PC-3 (cell line): ENCODE results near the gene C3orf33. TPM values are rescaled to one million over a fixed set of nuclear protein-coding genes. Genes with fewer than 3 reads are reported as not detected.

Experiments
- ATAC-seq: fragments of 200-7000 bp; cut with Tn5 transposase; 2 replicates; pipeline ENCODE4 v1.9.1; 2020; ENCODE audit warnings: mild to moderate bottlenecking, moderate library complexity
- BruUV-seq: library from RNA; stranded (reverse); fragments of 400-500 nt; replicated peaks from 2 replicates; lab custom pipeline; 2021; lab: Mats Ljungman, UMichigan
- CTCF ChIA-PET: fragments of 300-600 bp; sonication (Branson Sonifier 250); formaldehyde crosslinking; loops from one replicate; lab custom pipeline; 2022; ENCODE audit warnings: antibody characterized with exemption; lab: Charles Lee
- POLR2A ChIA-PET: fragments of 300-600 bp; sonication (Branson Sonifier 250); formaldehyde crosslinking; loops from one replicate; lab custom pipeline; 2022; ENCODE audit warnings: antibody characterized with exemption; ENCODE audit not compliant: unreplicated experiment; lab: Charles Lee
- DNase-seq: peaks from one replicate; pipeline ENCODE4 v3.0.0-alpha.2; 2015
- H2AFZ ChIP-seq: fragments of 300-600 bp; sonication (generic); 2 replicates; pipeline ENCODE4 v1.6.0; 2016; ENCODE audit warnings: antibody characterized with exemption, low read length
- H3F3A ChIP-seq: fragments of 300-600 bp; sonication (generic); one replicate; pipeline ENCODE4 v1.6.0; 2017; ENCODE audit warnings: antibody characterized with exemption, low read length, control low read depth, mild to moderate bottlenecking; ENCODE audit not compliant: unreplicated experiment
- H3K27ac ChIP-seq: fragments of 300-600 bp; sonication (generic); 2 replicates; pipeline ENCODE4 v1.5.1; 2016; ENCODE audit warnings: mild to moderate bottlenecking, low read length
- H3K27me3 ChIP-seq: fragments of 300-600 bp; sonication (generic); 2 replicates; pipeline ENCODE4 v1.6.1; 2016; ENCODE audit warnings: low read length, mixed read lengths
- H3K36me3 ChIP-seq: fragments of 300-600 bp; sonication (generic); 2 replicates; pipeline ENCODE4 v1.6.1; 2016; ENCODE audit warnings: low read depth, mixed run types, low read length, mixed read lengths
- H3K4me1 ChIP-seq: fragments of 300-600 bp; sonication (generic); 2 replicates; pipeline ENCODE4 v1.5.1; 2016; ENCODE audit warnings: low read length; ENCODE audit not compliant: insufficient read depth
- H3K4me2 ChIP-seq: fragments of 300-600 bp; sonication (generic); 2 replicates; pipeline ENCODE4 v1.6.0; 2016; ENCODE audit warnings: low read length
- H3K4me3 ChIP-seq: fragments of 300-600 bp; sonication (generic); 2 replicates; pipeline ENCODE4 v1.5.1; 2016; ENCODE audit warnings: mild to moderate bottlenecking, low read length, mixed read lengths
- H3K79me2 ChIP-seq: fragments of 300-600 bp; sonication (generic); 2 replicates; pipeline ENCODE4 v1.6.1; 2017; ENCODE audit warnings: low read length, mixed read lengths
- H3K9ac ChIP-seq: fragments of 300-600 bp; sonication (generic); 2 replicates; pipeline ENCODE4 v1.6.0; 2016; ENCODE audit warnings: mild to moderate bottlenecking, low read length
- H3K9me2 ChIP-seq: fragments of 300-600 bp; sonication (generic); replicated peaks from 2 replicates; pipeline ENCODE4 v1.6.1; 2016; ENCODE audit warnings: mixed run types, low read length, mixed read lengths
- H3K9me3 ChIP-seq: fragments of 300-600 bp; sonication (generic); 2 replicates; pipeline ENCODE4 v1.6.1; 2016; ENCODE audit warnings: low read length, mixed read lengths
- H4K20me1 ChIP-seq: fragments of 300-600 bp; sonication (generic); 2 replicates; pipeline ENCODE4 v1.6.1; 2016; ENCODE audit warnings: low read length, mixed read lengths
- CTCF ChIP-seq: fragments of 300-600 bp; sonication (generic); conservative IDR thresholded peaks from 2 replicates; pipeline ENCODE4 v1.5.1; 2017; ENCODE audit warnings: antibody characterized with exemption, low read depth, mild to moderate bottlenecking, low read length
- EZH2 ChIP-seq: fragments of 300-600 bp; sonication (generic); IDR thresholded peaks from one replicate; pipeline ENCODE4 v1.6.1; 2017; ENCODE audit warnings: antibody characterized with exemption, mild to moderate bottlenecking, low read length; ENCODE audit not compliant: unreplicated experiment
- EZH2phosphoT487 ChIP-seq: fragments of 300-600 bp; sonication (generic); IDR thresholded peaks from 2 replicates; pipeline ENCODE4 v1.6.1; 2018; ENCODE audit warnings: mild to moderate bottlenecking, antibody characterized with exemption, low read length, borderline replicate concordance
- intact Hi-C: fragments of 100-400 bp; cut with micrococcal nuclease; formaldehyde crosslinking; loops from 2 replicates; pipeline ENCODE4 v1.9.0; 2023
- total RNA-seq: library from RNA; depleted of rRNA; stranded (reverse); fragments of >200 nt; gene quantifications from 2 replicates; pipeline ENCODE4 v1.2.3, GENCODE V29; 2014

The C3orf33 gene
- total RNA-seq, 1 experiment from 2014 or later: 3.5 TPM

- Histone ChIP-seq H3K9me2 (no peaks in the 10 kb centered on the region), H3K36me3 (no peaks in the 10 kb centered on the region), H3K9ac (no peak overlapping the region), H3K4me3 (no peak overlapping the region), H3F3A (no peaks in the 10 kb centered on the region), H3K27me3 (no peaks in the 10 kb centered on the region), H2AFZ (no peak overlapping the region), H4K20me1 (no peaks in the 10 kb centered on the region), H3K27ac (no peak overlapping the region), H3K9me3 (no peaks in the 10 kb centered on the region), H3K4me1 (peaks cover 4% of the 10 kb centered on the region; the same call in 1 of the 2 replicates), H3K79me2 (0 out of 2 replicates have a peak, but pooled peaks cover 7% of the 10 kb centered on the region), H3K4me2 (no peak overlapping the region)
- peak; percentile 35; the same call in 1 of the 2 replicates for TF ChIP-seq CTCF
- TF ChIP-seq EZH2: no peak
- POLR2A ChIA-PET: no interaction called here
- no peak for DNase-seq
- BruUV-seq: no TSS peak
- intact Hi-C loops: no loop called here
- no peak for ATAC-seq
- CTCF ChIA-PET: interaction anchor here (0.5 to 0.6 kb wide), 2 partner anchors 37 to 357 kb away, joined by 3 to 4 read pairs; no protein-coding TSS in a partner anchor
Measured at GRCh38 chr3:155739154-155739553, 66.9 kb downstream of the C3orf33 start.

GRCh38 chr3:155738580-155739076, 67.5 kb downstream of the C3orf33 start:
- TF ChIP-seq EZH2: no peak
- no peak for TF ChIP-seq EZH2phosphoT487
- no peak for TF ChIP-seq CTCF
- H3K27me3 ChIP-seq: no peaks in the 10 kb centered on the region
- DNase-seq (no peak), ATAC-seq (no peak)
- CTCF ChIA-PET: interaction anchor here (0.5 to 0.6 kb wide), 2 partner anchors 37 to 356 kb away, joined by 3 to 4 read pairs; no protein-coding TSS in a partner anchor
- no peaks in the 10 kb centered on the region for H3K9me2 ChIP-seq
- no peaks in the 10 kb centered on the region for H3K36me3 ChIP-seq
- POLR2A ChIA-PET: no interaction called here
- H3F3A ChIP-seq: no peaks in the 10 kb centered on the region
- no peak overlapping the region for H3K9ac ChIP-seq
- H2AFZ ChIP-seq: no peak overlapping the region
- no peaks in the 10 kb centered on the region for H4K20me1 ChIP-seq
- no peak overlapping the region for H3K27ac ChIP-seq
- intact Hi-C loops: no loop called here
- no peak overlapping the region for H3K4me3 ChIP-seq
- BruUV-seq: no TSS peak
- peaks cover 4% of the 10 kb centered on the region; the same call in 1 of the 2 replicates for H3K4me1 ChIP-seq
- 0 out of 2 replicates have a peak, but pooled peaks cover 3% of the 10 kb centered on the region for H3K79me2 ChIP-seq
- H3K9me3 ChIP-seq: no peaks in the 10 kb centered on the region
- no peak overlapping the region for H3K4me2 ChIP-seq

- ATAC-seq: peak; percentile 69
- no peaks in the 10 kb centered on the region for H3K36me3 ChIP-seq
- H3F3A ChIP-seq: no peaks in the 10 kb centered on the region
- H3K9me2 ChIP-seq: no peaks in the 10 kb centered on the region
- POLR2A ChIA-PET: no interaction called here
- intact Hi-C loops: no loop called here
- peak overlapping the region; percentile 29; the same call in 1 of the 2 replicates for H3K4me2 ChIP-seq
- TF ChIP-seq CTCF: no peak
- TF ChIP-seq EZH2phosphoT487: no peak
- no peak for TF ChIP-seq EZH2
- no peak overlapping the region for H3K9ac ChIP-seq
- H3K9me3 ChIP-seq: no peaks in the 10 kb centered on the region
- CTCF ChIA-PET: no interaction called here
- peak; percentile 36 for DNase-seq
- H3K79me2 ChIP-seq: no peaks in the 10 kb centered on the region
- no peak overlapping the region for H3K4me3 ChIP-seq
- H4K20me1 ChIP-seq: no peaks in the 10 kb centered on the region
- H3K4me1 ChIP-seq: peaks cover 4% of the 10 kb centered on the region; the same call in 1 of the 2 replicates
- no peaks in the 10 kb centered on the region for H3K27me3 ChIP-seq
- peak overlapping the region; percentile 49 for H2AFZ ChIP-seq
- BruUV-seq: no TSS peak
- H3K27ac ChIP-seq: no peak overlapping the region
Measured at GRCh38 chr3:155737844-155738460, 68.1 kb downstream of the C3orf33 start.
